ENCODE results near the gene LPAR2. TPM values are rescaled to one million over a fixed set of nuclear protein-coding genes. Genes with fewer than 3 reads are reported as not detected.
"Not testable (repeated sequence)": the region's sequence is repeated elsewhere in the genome, so short reads cannot be mapped to it uniquely, and the experiment has no call there.

LPAR2 gene
- total RNA-seq, 1 experiment from 2014 or later, result 26.6 TPM

- peaks cover 19% of the 10 kb centered on the region for H3K79me2 ChIP-seq (ENCODE audit: low read length)
- no peaks in the 10 kb centered on the region for H3F3A ChIP-seq (ENCODE audit: low read length, unreplicated experiment)
- ChIA-PET CTCF (no interaction called here), POLR2A (ENCODE audit: unreplicated experiment) (no interaction called here)
- peak; percentile 95 for DNase-seq
- no peaks in the 10 kb centered on the region for H3K27me3 ChIP-seq (ENCODE audit: low read length)
- BruUV-seq (replicated peaks), result no TSS peak
- peak within 1 kb of the TSS; percentile 85 for H3K4me2 ChIP-seq (ENCODE audit: low read length)
- H4K20me1 ChIP-seq (ENCODE audit: low read length), result no peaks in the 10 kb centered on the region
- no peaks in the 10 kb centered on the region for H3K9me2 ChIP-seq (replicated peaks; ENCODE audit: low read length)
- peaks cover 9% of the 10 kb centered on the region for H3K4me1 ChIP-seq (ENCODE audit: insufficient read depth, low read length)
- H2AFZ ChIP-seq (ENCODE audit: low read length), result peak within 1 kb of the TSS; percentile 96
- H3K9ac ChIP-seq (ENCODE audit: low read length), result peak within 1 kb of the TSS; percentile 89
- ATAC-seq, result peak; percentile 76
- H3K27ac ChIP-seq (ENCODE audit: low read length), result peak within 1 kb of the TSS; percentile 41
- TF ChIP-seq EZH2 (IDR thresholded peaks at IDR 0.05; ENCODE audit: low read length, unreplicated experiment) (no peak), EZH2phosphoT487 (IDR thresholded peaks at IDR 0.05; ENCODE audit: borderline replicate concordance, low read length) (no peak), CTCF (conservative IDR thresholded peaks at IDR 0.05; ENCODE audit: low read depth, low read length) (no peak)
- peak within 1 kb of the TSS; percentile 86 for H3K4me3 ChIP-seq (ENCODE audit: low read length)
- intact Hi-C loops (cut with micrococcal nuclease), result loop anchor here (1.0 kb wide), 1 partner anchor 108 kb away; no protein-coding TSS in a partner anchor
- no peaks in the 10 kb centered on the region for H3K9me3 ChIP-seq (ENCODE audit: low read length)
- H3K36me3 ChIP-seq (ENCODE audit: low read depth, low read length), result peaks cover 13% of the 10 kb centered on the region
These were observed 40.4 kb upstream of the LPAR2 start, which contains the start of gene ZNF101 for GRCh38 chr19:19668230-19669012. Gene ZNF101, plus strand, starts transcription at chr19:19668839. Its CDS starts 125 bp downstream, at chr19:19668964.

GRCh38 chr19:19665420-19665948 is 37.5 kb upstream of the LPAR2 start:
- CTCF ChIA-PET; H3K27me3 ChIP-seq (ENCODE audit: low read length); H3K27ac ChIP-seq (ENCODE audit: low read length); H3K4me2 ChIP-seq (ENCODE audit: low read length); DNase-seq; POLR2A ChIA-PET (ENCODE audit: unreplicated experiment); BruUV-seq (replicated peaks); H3K4me3 ChIP-seq (ENCODE audit: low read length); H4K20me1 ChIP-seq (ENCODE audit: low read length); H2AFZ ChIP-seq (ENCODE audit: low read length); H3K9me2 ChIP-seq (replicated peaks; ENCODE audit: low read length); H3K9ac ChIP-seq (ENCODE audit: low read length); H3K36me3 ChIP-seq (ENCODE audit: low read depth, low read length); H3F3A ChIP-seq (ENCODE audit: low read length, unreplicated experiment); ATAC-seq; H3K9me3 ChIP-seq (ENCODE audit: low read length); intact Hi-C loops (cut with micrococcal nuclease): not testable (repeated sequence)
- Histone ChIP-seq H3K4me1 (ENCODE audit: insufficient read depth, low read length) (peaks cover 20% of the 10 kb centered on the region), H3K79me2 (ENCODE audit: low read length) (peaks cover 43% of the 10 kb centered on the region)

- CTCF ChIA-PET, result no interaction called here
- no peak for TF ChIP-seq EZH2phosphoT487 (IDR thresholded peaks at IDR 0.05; ENCODE audit: borderline replicate concordance, low read length)
- no peak for TF ChIP-seq EZH2 (IDR thresholded peaks at IDR 0.05; ENCODE audit: low read length, unreplicated experiment)
- TF ChIP-seq CTCF (conservative IDR thresholded peaks at IDR 0.05; ENCODE audit: low read depth, low read length), result no peak
- H3K27ac ChIP-seq (ENCODE audit: low read length), result peak within 1 kb of the TSS; percentile 71
- no peaks in the 10 kb centered on the region for H3K27me3 ChIP-seq (ENCODE audit: low read length)
- H3K9me3 ChIP-seq (ENCODE audit: low read length), result no peaks in the 10 kb centered on the region
- no TSS peak for BruUV-seq (replicated peaks)
- ATAC-seq (peak; percentile 86), DNase-seq (peak; percentile 94)
- POLR2A ChIA-PET (ENCODE audit: unreplicated experiment), result no interaction called here
- peak within 1 kb of the TSS; percentile 94 for H3K4me3 ChIP-seq (ENCODE audit: low read length)
- H3K9me2 ChIP-seq (replicated peaks; ENCODE audit: low read length), result no peaks in the 10 kb centered on the region
- peaks cover 12% of the 10 kb centered on the region; the same call in 1 of the 2 replicates for H3K36me3 ChIP-seq (ENCODE audit: low read depth, low read length)
- peaks cover 35% of the 10 kb centered on the region for H3K79me2 ChIP-seq (ENCODE audit: low read length)
- H2AFZ ChIP-seq (ENCODE audit: low read length), result peak within 1 kb of the TSS; percentile 83
- intact Hi-C loops (cut with micrococcal nuclease), result no loop called here
- peaks cover 11% of the 10 kb centered on the region for H3K4me1 ChIP-seq (ENCODE audit: insufficient read depth, low read length)
- H3K9ac ChIP-seq (ENCODE audit: low read length), result peak within 1 kb of the TSS; percentile 95
- H3K4me2 ChIP-seq (ENCODE audit: low read length), result peak within 1 kb of the TSS; percentile 98
- no peaks in the 10 kb centered on the region for H3F3A ChIP-seq (ENCODE audit: low read length, unreplicated experiment)
- H4K20me1 ChIP-seq (ENCODE audit: low read length), result 0 out of 2 replicates have a peak, but pooled peaks cover 7% of the 10 kb centered on the region
These were observed 35.5 kb upstream of the LPAR2 start, which contains the start of gene ATP13A1 for GRCh38 chr19:19663256-19664120. Gene ATP13A1, minus strand, starts transcription at chr19:19663676. Its CDS starts 10 bp downstream, at chr19:19663666.

Data from PC-3 (cell line).